HepG2 (cell line): ENCODE measurements around the gene LMCD1.

Experiments used
- ATF3 ChIP-seq: sonication (generic); formaldehyde crosslinking; IDR thresholded peaks from 2 replicates; pipeline ENCODE4 v1.4.0; 2020; ENCODE audit warnings: missing genetic modification reagents
- MXI1 ChIP-seq: IDR thresholded peaks from 3 replicates; pipeline ENCODE4 v1.6.1; 2012; ENCODE audit warnings: low read depth, low read length, inconsistent platforms, borderline replicate concordance
- SP1 ChIP-seq, 2 experiments: fragments of 450-650 bp in 1 of 2; sonication (generic) in 1 of 2; formaldehyde crosslinking in 1 of 2; IDR thresholded peaks; 2 replicates each; pipeline versions ENCODE4 v1.4.0 to v1.6.1; 2016 to 2020; ENCODE audit warnings: missing genetic modification reagents in 1 of 2
- ZNF563 ChIP-seq: sonication (generic); formaldehyde crosslinking; IDR thresholded peaks from 2 replicates; pipeline ENCODE4 v1.8.0; 2022; ENCODE audit warnings: mild to moderate bottlenecking, moderate library complexity, missing genetic modification reagents

GRCh38 chr3:8618950-8619349, 117.3 kb downstream of the LMCD1 start:
- TF ChIP-seq ATF3 (CRISPR knock-in tag) (no peak), SP1 (IDR thresholded peaks at IDR 0.05) (no peak), SP1 (CRISPR knock-in tag; IDR thresholded peaks at IDR 0.05) (no peak), MXI1 (no peak), ZNF563 (CRISPR knock-in tag) (no peak)
